GM23338 (cell line): ENCODE results near the gene RBM19. TPM values are rescaled to one million over a fixed set of nuclear protein-coding genes. Genes with fewer than 3 reads are reported as not detected.

Source experiments
- ATAC-seq: fragments of 200-7000 bp; cut with Tn5 transposase; 3 replicates; pipeline ENCODE4 v1.9.1; 2020
- DNase-seq: peaks from one replicate; pipeline ENCODE4 v3.0.0-alpha.2; 2015; ENCODE audit warnings: low spot score
- H2AFZ ChIP-seq: fragments of 200-600 bp; sonication (generic); 2 replicates; pipeline ENCODE4 v1.8.0; 2016; ENCODE audit warnings: antibody characterized with exemption, mild to moderate bottlenecking, moderate library complexity
- H3F3A ChIP-seq: fragments of 200-600 bp; sonication (generic); replicated peaks from 2 replicates; pipeline ENCODE4 v1.8.0; 2017; ENCODE audit warnings: antibody characterized with exemption, mixed run types, low read depth
- H3K27ac ChIP-seq: fragments of 200-600 bp; sonication (generic); 2 replicates; pipeline ENCODE4 v1.6.1; 2016; ENCODE audit warnings: low read depth
- H3K27me3 ChIP-seq: fragments of 200-600 bp; sonication (generic); 2 replicates; pipeline ENCODE4 v1.8.0; 2016; ENCODE audit warnings: mild to moderate bottlenecking, mixed run types, moderate library complexity; ENCODE audit not compliant: insufficient read depth
- H3K36me3 ChIP-seq: fragments of 200-600 bp; sonication (generic); 2 replicates; pipeline ENCODE4 v1.8.0; 2016; ENCODE audit warnings: mild to moderate bottlenecking; ENCODE audit not compliant: insufficient read depth
- H3K4me1 ChIP-seq: fragments of 200-600 bp; sonication (generic); 2 replicates; pipeline ENCODE4 v1.8.0; 2016; ENCODE audit warnings: mild to moderate bottlenecking, moderate library complexity; ENCODE audit not compliant: insufficient read depth
- H3K4me2 ChIP-seq: fragments of 200-600 bp; sonication (generic); 2 replicates; pipeline ENCODE4 v1.7.1; 2017; ENCODE audit warnings: mixed run types
- H3K4me3 ChIP-seq: fragments of 200-600 bp; sonication (generic); 2 replicates; pipeline ENCODE4 v1.6.1; 2016; ENCODE audit warnings: mixed run types
- H3K79me2 ChIP-seq: fragments of 200-600 bp; sonication (generic); replicated peaks from 2 replicates; pipeline ENCODE4 v1.8.0; 2017; ENCODE audit warnings: mild to moderate bottlenecking; ENCODE audit not compliant: insufficient read depth
- H3K9me2 ChIP-seq: fragments of 200-600 bp; sonication (generic); 2 replicates; pipeline ENCODE4 v1.8.0; 2017; ENCODE audit not compliant: insufficient read depth
- H4K20me1 ChIP-seq: fragments of 200-600 bp; sonication (generic); replicated peaks from 2 replicates; pipeline ENCODE4 v1.8.0; 2017; ENCODE audit warnings: mild to moderate bottlenecking; ENCODE audit not compliant: insufficient read depth
- H3K27ac Mint-ChIP-seq: 2 replicates; pipeline ENCODE4 v1.8.0; 2020; ENCODE audit warnings: inconsistent platforms, mild to moderate bottlenecking, moderate library complexity, mixed read lengths
- H3K27me3 Mint-ChIP-seq: 3 replicates; pipeline ENCODE4 v1.8.0; 2022; ENCODE audit warnings: low read depth, mild to moderate bottlenecking, moderate library complexity, mixed read lengths, inconsistent platforms; ENCODE audit not compliant: insufficient read depth, poor library complexity
- H3K36me3 Mint-ChIP-seq: 3 replicates; pipeline ENCODE4 v1.8.0; 2021; ENCODE audit warnings: low read depth, mild to moderate bottlenecking, inconsistent platforms, moderate library complexity, mixed read lengths
- H3K4me1 Mint-ChIP-seq: 3 replicates; pipeline ENCODE4 v1.8.0; 2020; ENCODE audit warnings: mild to moderate bottlenecking, inconsistent platforms, mixed read lengths
- H3K4me3 Mint-ChIP-seq: 3 replicates; pipeline ENCODE4 v1.8.0; 2021; ENCODE audit warnings: moderate library complexity, mild to moderate bottlenecking, inconsistent platforms, mixed read lengths
- H3K9me3 Mint-ChIP-seq: 3 replicates; pipeline ENCODE4 v1.8.0; 2020; ENCODE audit warnings: moderate library complexity, mild to moderate bottlenecking, inconsistent platforms, mixed read lengths
- CREB1 ChIP-seq: fragments of 250-450 bp; sonication (Bioruptor Pico); IDR thresholded peaks from 2 replicates; pipeline ENCODE4 v1.5.0; 2020; ENCODE audit warnings: low read depth, mild to moderate bottlenecking, moderate library complexity
- CTCF ChIP-seq, 2 experiments: fragments of 200-600 bp in 1 of 2; sonication (generic) in 1 of 2; conservative IDR thresholded peaks; 2 replicates each; pipeline versions ENCODE4 v1.5.1 to v1.6.1; 2016 to 2017; ENCODE audit warnings: antibody characterized with exemption in 2 of 2, low read depth in 2 of 2, mild to moderate bottlenecking in 2 of 2, moderate library complexity in 1 of 2
- EZH2 ChIP-seq: fragments of 200-600 bp; sonication (generic); IDR thresholded peaks from one replicate; pipeline ENCODE4 v1.8.0; 2017; ENCODE audit warnings: antibody characterized with exemption, mild to moderate bottlenecking, low read depth; ENCODE audit not compliant: unreplicated experiment
- EZH2phosphoT487 ChIP-seq: fragments of 200-600 bp; sonication (generic); IDR thresholded peaks from one replicate; pipeline ENCODE4 v1.8.1; 2018; ENCODE audit warnings: antibody characterized with exemption; ENCODE audit not compliant: unreplicated experiment
- JUNB ChIP-seq: IDR thresholded peaks from one replicate; pipeline ENCODE4 v1.6.1; 2016; ENCODE audit warnings: antibody characterized with exemption; ENCODE audit not compliant: unreplicated experiment
- ZNF331 ChIP-seq: fragments of 250-450 bp; sonication (Bioruptor Pico); IDR thresholded peaks from 2 replicates; pipeline ENCODE4 v1.5.0; 2020; ENCODE audit warnings: low read depth, mild to moderate bottlenecking, moderate library complexity
- polyA plus RNA-seq: library from polyadenylated mRNA; unstranded; fragments of >200 nt; fragmentation: Nextera tagmentation; extraction: Ambion mirVana; gene quantifications from 2 replicates; pipeline ENCODE4 v1.2.1, GENCODE V29; 2016
- total RNA-seq: library from RNA; depleted of rRNA; stranded (reverse); fragments of >200 nt; shearing (Covaris generic); gene quantifications from 2 replicates; pipeline ENCODE4 v1.2.3, GENCODE V29; 2014
- TF ChIP-seq, protein P1 (sequence below): IDR thresholded peaks from one replicate; pipeline ENCODE4 v1.6.1; 2018; ENCODE audit warnings: antibody characterized with exemption; ENCODE audit not compliant: unreplicated experiment
- TF ChIP-seq, protein P2 (sequence below): fragments of 250-450 bp; sonication (Bioruptor Pico); IDR thresholded peaks from 2 replicates; pipeline ENCODE4 v1.5.0; 2020; ENCODE audit warnings: mild to moderate bottlenecking, moderate library complexity

RBM19 gene
- total and polyA plus RNA-seq, 2 experiments from 2014 or later = 43.4 to 56.7 TPM

DNA sequence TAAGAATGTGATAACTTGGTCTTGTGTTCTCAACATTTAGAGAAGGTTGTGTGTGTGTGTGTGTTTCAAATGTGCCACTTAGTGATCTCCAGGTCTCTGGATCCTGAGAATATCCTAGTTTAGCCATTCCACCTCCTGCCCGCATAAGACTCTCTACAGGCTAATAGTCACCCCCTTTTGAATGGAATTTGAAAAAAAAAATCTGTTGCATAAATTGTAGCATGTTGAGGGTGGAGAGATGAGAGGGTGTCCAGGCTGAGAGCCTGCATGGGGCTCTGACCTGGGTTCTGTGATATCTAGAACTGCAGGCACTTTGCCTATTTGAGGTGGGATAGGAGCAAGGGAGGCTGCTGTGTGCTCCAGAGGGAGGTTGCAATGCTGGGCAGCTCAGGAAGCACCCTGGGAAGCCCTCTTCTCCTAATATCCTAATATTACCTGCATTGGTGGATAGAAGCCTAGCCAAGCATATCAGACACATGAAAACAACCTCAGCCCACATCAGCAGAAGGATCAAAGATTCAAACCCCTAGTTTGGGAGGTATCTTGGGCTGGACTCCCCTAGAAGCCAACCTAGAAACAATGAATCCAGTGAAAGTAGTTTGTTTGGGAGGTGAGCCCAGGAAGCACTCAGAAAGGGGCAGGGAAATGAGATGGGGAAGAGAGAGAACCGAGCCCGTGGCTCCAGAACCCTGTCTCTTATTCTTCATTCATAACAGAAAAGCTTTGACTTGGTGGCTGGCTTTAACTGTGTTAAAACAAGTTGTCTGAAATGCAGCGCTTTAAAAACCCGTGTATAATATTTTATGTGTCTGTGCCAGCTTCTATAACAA, 35.6 kb upstream of the RBM19 start:
- no peaks in the 10 kb centered on the region for H3K4me1 ChIP-seq
- H3K36me3 Mint-ChIP-seq = no peaks in the 10 kb centered on the region
- no peaks in the 10 kb centered on the region for H3F3A ChIP-seq
- no peaks in the 10 kb centered on the region for H4K20me1 ChIP-seq
- no peak for TF ChIP-seq EZH2phosphoT487
- TF ChIP-seq ZNF331 (CRISPR knock-in tag) = no peak
- TF ChIP-seq EZH2 = no peak
- DNase-seq (no peak), ATAC-seq (no peak)
- H3K36me3 ChIP-seq = no peaks in the 10 kb centered on the region
- H3K27ac ChIP-seq = no peak overlapping the region
- H3K27ac Mint-ChIP-seq = no peak overlapping the region
- H3K79me2 ChIP-seq = no peaks in the 10 kb centered on the region
- no peaks in the 10 kb centered on the region; the same call in 2 of the 3 replicates for H3K9me3 Mint-ChIP-seq
- no peak overlapping the region for H3K4me3 Mint-ChIP-seq
- no peaks in the 10 kb centered on the region for H3K9me2 ChIP-seq
- no peak overlapping the region for H3K4me3 ChIP-seq
- H3K4me1 Mint-ChIP-seq = no peaks in the 10 kb centered on the region
- no peak overlapping the region for H3K4me2 ChIP-seq
- H3K27me3 Mint-ChIP-seq = peaks cover 4% of the 10 kb centered on the region
- H3K27me3 ChIP-seq = no peaks in the 10 kb centered on the region
- no peak overlapping the region for H2AFZ ChIP-seq

DNA sequence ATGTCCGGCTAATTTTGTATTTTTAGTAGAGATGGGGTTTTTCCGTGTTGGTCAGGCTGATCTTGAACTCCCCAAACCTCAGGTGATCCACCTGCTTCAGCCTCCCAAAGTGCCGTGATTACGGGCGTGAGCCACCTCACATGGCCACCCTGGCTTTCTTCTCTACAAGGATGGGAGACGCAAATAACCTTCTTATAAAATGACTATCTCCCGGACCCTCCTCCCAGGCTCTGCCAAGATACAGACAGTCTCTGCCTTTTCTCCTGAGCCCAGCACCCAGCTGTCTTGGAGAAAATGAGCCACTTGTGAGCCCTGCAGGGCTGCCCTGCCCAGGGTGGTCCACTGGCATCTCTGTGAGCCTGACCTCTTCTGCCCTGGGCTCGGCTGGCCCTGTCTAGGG, 34.7 kb upstream of the RBM19 start:
- H3K27me3 Mint-ChIP-seq = peaks cover 6% of the 10 kb centered on the region
- 0 out of 3 replicates have a peak, but pooled peaks cover 2% of the 10 kb centered on the region for H3K4me1 Mint-ChIP-seq
- no peak overlapping the region for H3K27ac Mint-ChIP-seq
- TF ChIP-seq EZH2 (no peak), CREB1 (no peak), ZNF331 (CRISPR knock-in tag) (no peak), EZH2phosphoT487 (no peak), JUNB (no peak), CTCF (conservative IDR thresholded peaks at IDR 0.05; ENCODE audit: low read depth in 2 of 2) (no peak)
- TF ChIP-seq, protein P1, sequence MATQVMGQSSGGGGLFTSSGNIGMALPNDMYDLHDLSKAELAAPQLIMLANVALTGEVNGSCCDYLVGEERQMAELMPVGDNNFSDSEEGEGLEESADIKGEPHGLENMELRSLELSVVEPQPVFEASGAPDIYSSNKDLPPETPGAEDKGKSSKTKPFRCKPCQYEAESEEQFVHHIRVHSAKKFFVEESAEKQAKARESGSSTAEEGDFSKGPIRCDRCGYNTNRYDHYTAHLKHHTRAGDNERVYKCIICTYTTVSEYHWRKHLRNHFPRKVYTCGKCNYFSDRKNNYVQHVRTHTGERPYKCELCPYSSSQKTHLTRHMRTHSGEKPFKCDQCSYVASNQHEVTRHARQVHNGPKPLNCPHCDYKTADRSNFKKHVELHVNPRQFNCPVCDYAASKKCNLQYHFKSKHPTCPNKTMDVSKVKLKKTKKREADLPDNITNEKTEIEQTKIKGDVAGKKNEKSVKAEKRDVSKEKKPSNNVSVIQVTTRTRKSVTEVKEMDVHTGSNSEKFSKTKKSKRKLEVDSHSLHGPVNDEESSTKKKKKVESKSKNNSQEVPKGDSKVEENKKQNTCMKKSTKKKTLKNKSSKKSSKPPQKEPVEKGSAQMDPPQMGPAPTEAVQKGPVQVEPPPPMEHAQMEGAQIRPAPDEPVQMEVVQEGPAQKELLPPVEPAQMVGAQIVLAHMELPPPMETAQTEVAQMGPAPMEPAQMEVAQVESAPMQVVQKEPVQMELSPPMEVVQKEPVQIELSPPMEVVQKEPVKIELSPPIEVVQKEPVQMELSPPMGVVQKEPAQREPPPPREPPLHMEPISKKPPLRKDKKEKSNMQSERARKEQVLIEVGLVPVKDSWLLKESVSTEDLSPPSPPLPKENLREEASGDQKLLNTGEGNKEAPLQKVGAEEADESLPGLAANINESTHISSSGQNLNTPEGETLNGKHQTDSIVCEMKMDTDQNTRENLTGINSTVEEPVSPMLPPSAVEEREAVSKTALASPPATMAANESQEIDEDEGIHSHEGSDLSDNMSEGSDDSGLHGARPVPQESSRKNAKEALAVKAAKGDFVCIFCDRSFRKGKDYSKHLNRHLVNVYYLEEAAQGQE = no peak
- TF ChIP-seq, protein P2, sequence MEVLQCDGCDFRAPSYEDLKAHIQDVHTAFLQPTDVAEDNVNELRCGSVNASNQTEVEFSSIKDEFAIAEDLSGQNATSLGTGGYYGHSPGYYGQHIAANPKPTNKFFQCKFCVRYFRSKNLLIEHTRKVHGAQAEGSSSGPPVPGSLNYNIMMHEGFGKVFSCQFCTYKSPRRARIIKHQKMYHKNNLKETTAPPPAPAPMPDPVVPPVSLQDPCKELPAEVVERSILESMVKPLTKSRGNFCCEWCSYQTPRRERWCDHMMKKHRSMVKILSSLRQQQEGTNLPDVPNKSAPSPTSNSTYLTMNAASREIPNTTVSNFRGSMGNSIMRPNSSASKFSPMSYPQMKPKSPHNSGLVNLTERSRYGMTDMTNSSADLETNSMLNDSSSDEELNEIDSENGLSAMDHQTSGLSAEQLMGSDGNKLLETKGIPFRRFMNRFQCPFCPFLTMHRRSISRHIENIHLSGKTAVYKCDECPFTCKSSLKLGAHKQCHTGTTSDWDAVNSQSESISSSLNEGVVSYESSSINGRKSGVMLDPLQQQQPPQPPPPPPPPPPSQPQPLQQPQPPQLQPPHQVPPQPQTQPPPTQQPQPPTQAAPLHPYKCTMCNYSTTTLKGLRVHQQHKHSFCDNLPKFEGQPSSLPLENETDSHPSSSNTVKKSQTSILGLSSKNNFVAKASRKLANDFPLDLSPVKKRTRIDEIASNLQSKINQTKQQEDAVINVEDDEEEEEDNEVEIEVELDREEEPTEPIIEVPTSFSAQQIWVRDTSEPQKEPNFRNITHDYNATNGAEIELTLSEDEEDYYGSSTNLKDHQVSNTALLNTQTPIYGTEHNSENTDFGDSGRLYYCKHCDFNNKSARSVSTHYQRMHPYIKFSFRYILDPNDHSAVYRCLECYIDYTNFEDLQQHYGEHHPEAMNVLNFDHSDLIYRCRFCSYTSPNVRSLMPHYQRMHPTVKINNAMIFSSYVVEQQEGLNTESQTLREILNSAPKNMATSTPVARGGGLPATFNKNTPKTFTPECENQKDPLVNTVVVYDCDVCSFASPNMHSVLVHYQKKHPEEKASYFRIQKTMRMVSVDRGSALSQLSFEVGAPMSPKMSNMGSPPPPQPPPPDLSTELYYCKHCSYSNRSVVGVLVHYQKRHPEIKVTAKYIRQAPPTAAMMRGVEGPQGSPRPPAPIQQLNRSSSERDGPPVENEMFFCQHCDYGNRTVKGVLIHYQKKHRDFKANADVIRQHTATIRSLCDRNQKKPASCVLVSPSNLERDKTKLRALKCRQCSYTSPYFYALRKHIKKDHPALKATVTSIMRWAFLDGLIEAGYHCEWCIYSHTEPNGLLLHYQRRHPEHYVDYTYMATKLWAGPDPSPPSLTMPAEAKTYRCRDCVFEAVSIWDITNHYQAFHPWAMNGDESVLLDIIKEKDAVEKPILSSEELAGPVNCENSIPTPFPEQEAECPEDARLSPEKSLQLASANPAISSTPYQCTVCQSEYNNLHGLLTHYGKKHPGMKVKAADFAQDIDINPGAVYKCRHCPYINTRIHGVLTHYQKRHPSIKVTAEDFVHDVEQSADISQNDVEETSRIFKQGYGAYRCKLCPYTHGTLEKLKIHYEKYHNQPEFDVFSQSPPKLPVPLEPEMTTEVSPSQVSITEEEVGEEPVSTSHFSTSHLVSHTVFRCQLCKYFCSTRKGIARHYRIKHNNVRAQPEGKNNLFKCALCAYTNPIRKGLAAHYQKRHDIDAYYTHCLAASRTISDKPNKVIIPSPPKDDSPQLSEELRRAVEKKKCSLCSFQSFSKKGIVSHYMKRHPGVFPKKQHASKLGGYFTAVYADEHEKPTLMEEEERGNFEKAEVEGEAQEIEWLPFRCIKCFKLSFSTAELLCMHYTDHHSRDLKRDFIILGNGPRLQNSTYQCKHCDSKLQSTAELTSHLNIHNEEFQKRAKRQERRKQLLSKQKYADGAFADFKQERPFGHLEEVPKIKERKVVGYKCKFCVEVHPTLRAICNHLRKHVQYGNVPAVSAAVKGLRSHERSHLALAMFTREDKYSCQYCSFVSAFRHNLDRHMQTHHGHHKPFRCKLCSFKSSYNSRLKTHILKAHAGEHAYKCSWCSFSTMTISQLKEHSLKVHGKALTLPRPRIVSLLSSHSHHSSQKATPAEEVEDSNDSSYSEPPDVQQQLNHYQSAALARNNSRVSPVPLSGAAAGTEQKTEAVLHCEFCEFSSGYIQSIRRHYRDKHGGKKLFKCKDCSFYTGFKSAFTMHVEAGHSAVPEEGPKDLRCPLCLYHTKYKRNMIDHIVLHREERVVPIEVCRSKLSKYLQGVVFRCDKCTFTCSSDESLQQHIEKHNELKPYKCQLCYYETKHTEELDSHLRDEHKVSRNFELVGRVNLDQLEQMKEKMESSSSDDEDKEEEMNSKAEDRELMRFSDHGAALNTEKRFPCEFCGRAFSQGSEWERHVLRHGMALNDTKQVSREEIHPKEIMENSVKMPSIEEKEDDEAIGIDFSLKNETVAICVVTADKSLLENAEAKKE = no peak

More for the DNA sequence above, 34.7 kb upstream of the RBM19 start:
- no peaks in the 10 kb centered on the region for H3K27me3 ChIP-seq
- no peak for ATAC-seq
- no peak for DNase-seq
- no peak overlapping the region for H3K4me3 ChIP-seq
- no peaks in the 10 kb centered on the region for H3K36me3 ChIP-seq
- H3K9me2 ChIP-seq = no peaks in the 10 kb centered on the region
- Mint-ChIP-seq H3K9me3 (no peaks in the 10 kb centered on the region; the same call in 2 of the 3 replicates), H3K4me3 (no peak overlapping the region), H3K36me3 (no peaks in the 10 kb centered on the region)
- H3K27ac ChIP-seq = no peak overlapping the region
- no peak overlapping the region for H3K4me2 ChIP-seq
- H3K4me1 ChIP-seq = no peaks in the 10 kb centered on the region; the same call in 1 of the 2 replicates
- no peaks in the 10 kb centered on the region for H4K20me1 ChIP-seq
- no peaks in the 10 kb centered on the region for H3F3A ChIP-seq
- H3K79me2 ChIP-seq = no peaks in the 10 kb centered on the region
- no peak overlapping the region for H2AFZ ChIP-seq
